ENCODE results near the gene SPECC1. TPM values are rescaled to one million over a fixed set of nuclear protein-coding genes. Genes with fewer than 3 reads are reported as not detected.

Gene SPECC1
- total and polyA plus RNA-seq, 2 of the 13 experiments (the other 11 are each of a cell fraction or from before 2014, with no cell fraction given), result 2.3 to 6.9 TPM

GRCh38 chr17:20156196-20157000, 147.2 kb downstream of the SPECC1 start:
- H4K20me1 ChIP-seq (ENCODE audit: insufficient read depth, low read length), result no peaks in the 10 kb centered on the region
- ChIA-PET CTCF (ENCODE audit: low intra/inter-chr PET ratio, low total read pairs) (no interaction called here), POLR2A (interaction anchor here (0.9 kb wide), 1 partner anchor 179 kb away, joined by 4 read pairs; the partner anchor contains the start of gene AKAP10)
- intact Hi-C loops (cut with micrococcal nuclease; ENCODE audit: unreplicated experiment), result no loop called here
- DNase-seq (ENCODE audit: low spot score) (peak; percentile 39), ATAC-seq (peak; percentile 73), FAIRE-seq (no peak)
- no peak overlapping the region for H2AFZ ChIP-seq (ENCODE audit: low read length)
- peak overlapping the region; percentile 68 to 76 (median 69) for H3K4me3 ChIP-seq (replicated peaks in 1 of 3; ENCODE audit: insufficient read depth in 1 of 3, low read depth in 2 of 3, low read length in 3 of 3)
- no peak overlapping the region for H3K9ac ChIP-seq (ENCODE audit: insufficient read depth, low read depth, low read length)
- H3K27me3 ChIP-seq (ENCODE audit: control insufficient read depth in 1 of 2, insufficient read depth in 2 of 2, low read length in 2 of 2), result peaks cover 6 to 46% of the 10 kb centered on the region in 2 experiments; a peak in 4 of 5 replicates
- peaks cover 7% of the 10 kb centered on the region; the same call in 1 of the 2 replicates for H3K4me1 ChIP-seq (ENCODE audit: insufficient read depth, low read length)
- no peaks in the 10 kb centered on the region for H3K36me3 ChIP-seq (replicated peaks in 1 of 2; ENCODE audit: control insufficient read depth in 1 of 2, insufficient read depth in 2 of 2, low read length in 2 of 2)
- peak overlapping the region; percentile 88 for H3K4me2 ChIP-seq (ENCODE audit: low read depth, low read length)
- BruUV-seq (replicated peaks), result no TSS peak
- H3K27ac ChIP-seq (ENCODE audit: extremely low read length, insufficient read depth, low read length), result no peak overlapping the region
- H3K9me3 ChIP-seq (ENCODE audit: low read length), result no peaks in the 10 kb centered on the region
- no peaks in the 10 kb centered on the region for H3K79me2 ChIP-seq (ENCODE audit: insufficient read depth, low read length)
- 1% methylated on average over 8 of the region's 72 CpGs for WGBS (ENCODE audit: low lambda C conversion rate)
- in situ Hi-C loops (cut with HindIII; ENCODE audit: extremely low pct_ligation_motif_present, low pct_unique_long_range_greater_than_20kb), result no loop called here
- TF ChIP-seq ZNF253 (CRISPR knock-in tag; IDR thresholded peaks at IDR 0.05; ENCODE audit: borderline replicate concordance) (0 out of 2 replicates have a peak, but pooled peaks have one; percentile 34), RNF2 (conservative IDR thresholded peaks at IDR 0.05; ENCODE audit: low read depth) (0 out of 2 replicates have a peak, but pooled peaks have one; percentile 9), ZNF512 (CRISPR knock-in tag; IDR thresholded peaks at IDR 0.05) (no peak), PRPF4 (IDR thresholded peaks at IDR 0.05; ENCODE audit: low read depth, low read length, poor library complexity, severe bottlenecking) (peak; percentile 13), ZNF10 (CRISPR knock-in tag; IDR thresholded peaks at IDR 0.05; ENCODE audit: borderline replicate concordance, low read depth) (no peak), ZNF281 (CRISPR knock-in tag; IDR thresholded peaks at IDR 0.05; ENCODE audit: borderline replicate concordance) (peak; percentile 48; the same call in 1 of the 2 replicates), ZNF749 (CRISPR knock-in tag; IDR thresholded peaks at IDR 0.05; ENCODE audit: borderline replicate concordance) (0 out of 2 replicates have a peak, but pooled peaks have one; percentile 27), FOSL2 (CRISPR knock-in tag; IDR thresholded peaks at IDR 0.05) (peak; percentile 74), KDM2A (CRISPR knock-in tag; IDR thresholded peaks at IDR 0.05; ENCODE audit: borderline replicate concordance, low read depth) (0 out of 2 replicates have a peak, but pooled peaks have one; percentile 39), ZNF710 (CRISPR knock-in tag; IDR thresholded peaks at IDR 0.05; ENCODE audit: borderline replicate concordance) (no peak), POLR2AphosphoS5 (IDR thresholded peaks at IDR 0.05; ENCODE audit: low read depth, low read length) (no peak)
- TF ChIP-seq, protein P1, sequence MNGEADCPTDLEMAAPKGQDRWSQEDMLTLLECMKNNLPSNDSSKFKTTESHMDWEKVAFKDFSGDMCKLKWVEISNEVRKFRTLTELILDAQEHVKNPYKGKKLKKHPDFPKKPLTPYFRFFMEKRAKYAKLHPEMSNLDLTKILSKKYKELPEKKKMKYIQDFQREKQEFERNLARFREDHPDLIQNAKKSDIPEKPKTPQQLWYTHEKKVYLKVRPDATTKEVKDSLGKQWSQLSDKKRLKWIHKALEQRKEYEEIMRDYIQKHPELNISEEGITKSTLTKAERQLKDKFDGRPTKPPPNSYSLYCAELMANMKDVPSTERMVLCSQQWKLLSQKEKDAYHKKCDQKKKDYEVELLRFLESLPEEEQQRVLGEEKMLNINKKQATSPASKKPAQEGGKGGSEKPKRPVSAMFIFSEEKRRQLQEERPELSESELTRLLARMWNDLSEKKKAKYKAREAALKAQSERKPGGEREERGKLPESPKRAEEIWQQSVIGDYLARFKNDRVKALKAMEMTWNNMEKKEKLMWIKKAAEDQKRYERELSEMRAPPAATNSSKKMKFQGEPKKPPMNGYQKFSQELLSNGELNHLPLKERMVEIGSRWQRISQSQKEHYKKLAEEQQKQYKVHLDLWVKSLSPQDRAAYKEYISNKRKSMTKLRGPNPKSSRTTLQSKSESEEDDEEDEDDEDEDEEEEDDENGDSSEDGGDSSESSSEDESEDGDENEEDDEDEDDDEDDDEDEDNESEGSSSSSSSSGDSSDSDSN (CRISPR knock-in tag; IDR thresholded peaks at IDR 0.05), result peak; percentile 6; the same call in 1 of the 2 replicates
